ENCODE data around the gene PRAC2.

PRAC2 gene

GRCh38 chr17:48733632-48734328, 10.8 kb downstream of the PRAC2 start:
- no peak for DNase-seq (ENCODE audit: low read depth in 2 of 2, low spot score in 1 of 2)

- no peak for DNase-seq (ENCODE audit: low read depth in 2 of 2, low spot score in 1 of 2)
Observed at GRCh38 chr17:48734333-48735061, 11.5 kb downstream of the PRAC2 start.

GRCh38 chr17:48735062-48735351, 12.0 kb downstream of the PRAC2 start:
- no peak for DNase-seq (ENCODE audit: low read depth in 2 of 2, low spot score in 1 of 2)

- no peak for DNase-seq (ENCODE audit: low read depth in 2 of 2, low spot score in 1 of 2)
Observed at GRCh38 chr17:48737330-48738043, 14.5 kb downstream of the PRAC2 start.

- DNase-seq (ENCODE audit: low read depth in 2 of 2, low spot score in 1 of 2) = no peak
Observed at GRCh38 chr17:48738424-48738802, 15.4 kb downstream of the PRAC2 start.

- no peak for DNase-seq (ENCODE audit: low read depth in 2 of 2, low spot score in 1 of 2)
Observed at GRCh38 chr17:48738803-48739526, 16.0 kb downstream of the PRAC2 start.

GRCh38 chr17:48740537-48740936, 17.6 kb downstream of the PRAC2 start:
- no peak for DNase-seq (ENCODE audit: low read depth in 2 of 2, low spot score in 1 of 2)

GRCh38 chr17:48745381-48746275, 22.6 kb downstream of the PRAC2 start:
- no peak for DNase-seq (ENCODE audit: low read depth in 2 of 2, low spot score in 1 of 2)

GRCh38 chr17:48746916-48747444, 24.0 kb downstream of the PRAC2 start:
- no peak for DNase-seq (ENCODE audit: low read depth in 2 of 2, low spot score in 1 of 2)

GRCh38 chr17:48747445-48748363, 24.7 kb downstream of the PRAC2 start:
- no peak for DNase-seq (ENCODE audit: low read depth in 2 of 2, low spot score in 1 of 2)

- no peak for DNase-seq (ENCODE audit: low read depth in 2 of 2, low spot score in 1 of 2)
Observed at GRCh38 chr17:48748718-48749566, 26.0 kb downstream of the PRAC2 start.

- no peak for DNase-seq (ENCODE audit: low read depth in 2 of 2, low spot score in 1 of 2)
Observed at GRCh38 chr17:48749621-48750553, 26.9 kb downstream of the PRAC2 start.

GRCh38 chr17:48751172-48751571, 28.2 kb downstream of the PRAC2 start:
- no peak for DNase-seq (ENCODE audit: low read depth in 2 of 2, low spot score in 1 of 2)

GRCh38 chr17:48751733-48752398, 28.9 kb downstream of the PRAC2 start:
- no peak for DNase-seq (ENCODE audit: low read depth in 2 of 2, low spot score in 1 of 2)

GRCh38 chr17:48752399-48753288, 29.7 kb downstream of the PRAC2 start:
- no peak for DNase-seq (ENCODE audit: low read depth in 2 of 2, low spot score in 1 of 2)

Data from stimulated activated CD8-positive, alpha-beta memory T cell treated with anti-CD3 and anti-CD28 coated beads, Interleukin-4, amount 100 ng/mL, for 1 hour (primary cell).